WTC11 (cell line): ENCODE measurements around the gene INMT. TPM values are rescaled to one million over a fixed set of nuclear protein-coding genes. Genes with fewer than 3 reads are reported as not detected.

Source experiments
- ATAC-seq: fragments of 200-7000 bp; cut with Tn5 transposase; 2 replicates; pipeline ENCODE4 v1.10.0; 2021; ENCODE audit warnings: mild to moderate bottlenecking, moderate library complexity
- CTCF ChIA-PET: fragments of 300-600 bp; sonication (Branson Sonifier 250); formaldehyde crosslinking; loops from one replicate; lab custom pipeline; 2021; ENCODE audit warnings: antibody characterized with exemption; lab: Charles Lee
- POLR2A ChIA-PET: fragments of 350-600 bp; sonication (Branson Sonifier 250); formaldehyde crosslinking; loops from one replicate; lab custom pipeline; 2021; ENCODE audit warnings: antibody characterized with exemption; lab: Charles Lee
- DNase-seq: peaks from one replicate; pipeline ENCODE4 v3.0.0; 2021; ENCODE audit warnings: low spot score
- H3K27ac Mint-ChIP-seq: 2 replicates; pipeline ENCODE4 v1.8.0; 2021; ENCODE audit warnings: mixed read lengths
- H3K27me3 Mint-ChIP-seq: 2 replicates; pipeline ENCODE4 v1.8.0; 2021; ENCODE audit warnings: low read depth, mild to moderate bottlenecking, moderate library complexity, mixed read lengths
- H3K36me3 Mint-ChIP-seq: 2 replicates; pipeline ENCODE4 v1.8.0; 2021; ENCODE audit warnings: mixed read lengths
- H3K4me1 Mint-ChIP-seq: 2 replicates; pipeline ENCODE4 v1.8.0; 2022; ENCODE audit warnings: mixed read lengths
- H3K4me3 Mint-ChIP-seq: 2 replicates; pipeline ENCODE4 v1.8.0; 2021; ENCODE audit warnings: mild to moderate bottlenecking, moderate library complexity, mixed read lengths
- H3K9me3 Mint-ChIP-seq: 2 replicates; pipeline ENCODE4 v1.8.0; 2021; ENCODE audit warnings: mixed read lengths
- CREB1 ChIP-seq: sonication (generic); formaldehyde crosslinking; IDR thresholded peaks from 2 replicates; pipeline ENCODE4 v1.8.0; 2023; ENCODE audit warnings: mild to moderate bottlenecking, missing genetic modification reagents
- CREM ChIP-seq: sonication (generic); formaldehyde crosslinking; IDR thresholded peaks from 2 replicates; pipeline ENCODE4 v1.8.1; 2022; ENCODE audit warnings: mild to moderate bottlenecking, missing genetic modification reagents, moderate library complexity
- ETV6 ChIP-seq: sonication (generic); formaldehyde crosslinking; IDR thresholded peaks from 2 replicates; pipeline ENCODE4 v1.8.1; 2022; ENCODE audit warnings: mild to moderate bottlenecking, missing genetic modification reagents
- GRHL2 ChIP-seq: fragments of 250-450 bp; sonication (Bioruptor Pico); IDR thresholded peaks from 2 replicates; pipeline ENCODE4 v1.8.0; 2022; ENCODE audit warnings: mild to moderate bottlenecking, moderate library complexity; ENCODE audit not compliant: insufficient replicate concordance, severe bottlenecking
- JAZF1 ChIP-seq: fragments of 250-450 bp; sonication (Bioruptor Pico); IDR thresholded peaks from 2 replicates; pipeline ENCODE4 v1.9.0; 2021; ENCODE audit warnings: moderate library complexity, mild to moderate bottlenecking, inconsistent platforms
- JUN ChIP-seq: sonication (generic); formaldehyde crosslinking; IDR thresholded peaks from 2 replicates; pipeline ENCODE4 v1.8.0; 2023; ENCODE audit warnings: mild to moderate bottlenecking, missing genetic modification reagents
- NR2C2 ChIP-seq: sonication (generic); formaldehyde crosslinking; IDR thresholded peaks from 2 replicates; pipeline ENCODE4 v1.8.0; 2022; ENCODE audit warnings: mild to moderate bottlenecking, missing genetic modification reagents
- SMAD4 ChIP-seq: sonication (generic); formaldehyde crosslinking; IDR thresholded peaks from 2 replicates; pipeline ENCODE4 v1.8.0; 2022; ENCODE audit warnings: mild to moderate bottlenecking, missing genetic modification reagents
- SP1 ChIP-seq: sonication (generic); formaldehyde crosslinking; conservative IDR thresholded peaks from 2 replicates; pipeline ENCODE4 v1.8.1; 2022; ENCODE audit warnings: missing genetic modification reagents
- TP53 ChIP-seq: sonication (generic); formaldehyde crosslinking; IDR thresholded peaks from 2 replicates; pipeline ENCODE4 v1.8.1; 2023; ENCODE audit warnings: mild to moderate bottlenecking, missing genetic modification reagents
- total RNA-seq: library from RNA; stranded (reverse); gene quantifications from 3 replicates; pipeline ENCODE4 v1.2.3, GENCODE V29; 2021
- TF ChIP-seq, protein P1 (sequence below): sonication (generic); formaldehyde crosslinking; IDR thresholded peaks from 2 replicates; pipeline ENCODE4 v1.8.0; 2022; ENCODE audit warnings: missing genetic modification reagents
- TF ChIP-seq, protein P2 (sequence below): sonication (generic); formaldehyde crosslinking; IDR thresholded peaks from 2 replicates; pipeline ENCODE4 v1.8.1; 2023; ENCODE audit warnings: mild to moderate bottlenecking, missing genetic modification reagents
- TF ChIP-seq, protein P3 (sequence below): sonication (generic); formaldehyde crosslinking; IDR thresholded peaks from 2 replicates; pipeline ENCODE4 v1.8.1; 2022; ENCODE audit warnings: low read depth, missing genetic modification reagents, borderline replicate concordance

The INMT gene
- total RNA-seq, 1 experiment from 2014 or later = 3.5 TPM

DNA sequence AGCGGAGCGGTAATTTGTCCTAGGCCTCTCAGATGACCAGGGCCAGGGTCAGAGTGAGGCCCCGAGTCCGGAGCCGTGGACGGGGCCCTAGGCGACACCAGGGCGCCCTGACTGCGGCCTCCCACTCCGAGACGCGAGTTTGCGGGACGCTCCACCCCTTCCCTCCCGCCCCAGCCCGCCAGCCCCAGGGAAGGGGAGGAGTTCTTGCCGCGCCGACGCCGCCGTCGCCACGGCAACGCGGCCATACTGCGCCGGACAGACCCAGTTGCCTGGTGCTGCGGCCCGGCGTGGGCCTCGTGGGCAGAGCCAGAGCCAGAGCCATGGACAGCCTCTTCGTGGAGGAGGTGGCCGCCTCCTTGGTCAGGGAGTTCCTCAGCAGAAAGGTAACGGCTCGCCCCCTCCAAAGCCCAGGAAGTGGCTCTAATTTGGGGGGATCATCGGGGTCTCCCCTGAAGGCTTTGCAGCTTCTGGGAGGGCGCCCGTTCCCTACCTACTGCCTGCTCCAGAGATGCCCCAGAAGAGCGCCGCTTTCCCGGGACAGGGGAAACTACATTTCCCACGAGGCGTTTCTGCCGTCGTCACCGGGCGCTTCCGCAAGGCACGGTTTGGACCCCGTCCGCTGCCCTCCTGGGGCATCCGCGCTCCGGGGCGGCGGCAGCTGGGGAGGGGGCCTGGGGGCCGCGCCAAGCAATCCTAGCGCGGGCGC is 19.4 kb downstream of the INMT start, which contains the start of gene MINDY4 (continued):
- TF ChIP-seq, protein P1, sequence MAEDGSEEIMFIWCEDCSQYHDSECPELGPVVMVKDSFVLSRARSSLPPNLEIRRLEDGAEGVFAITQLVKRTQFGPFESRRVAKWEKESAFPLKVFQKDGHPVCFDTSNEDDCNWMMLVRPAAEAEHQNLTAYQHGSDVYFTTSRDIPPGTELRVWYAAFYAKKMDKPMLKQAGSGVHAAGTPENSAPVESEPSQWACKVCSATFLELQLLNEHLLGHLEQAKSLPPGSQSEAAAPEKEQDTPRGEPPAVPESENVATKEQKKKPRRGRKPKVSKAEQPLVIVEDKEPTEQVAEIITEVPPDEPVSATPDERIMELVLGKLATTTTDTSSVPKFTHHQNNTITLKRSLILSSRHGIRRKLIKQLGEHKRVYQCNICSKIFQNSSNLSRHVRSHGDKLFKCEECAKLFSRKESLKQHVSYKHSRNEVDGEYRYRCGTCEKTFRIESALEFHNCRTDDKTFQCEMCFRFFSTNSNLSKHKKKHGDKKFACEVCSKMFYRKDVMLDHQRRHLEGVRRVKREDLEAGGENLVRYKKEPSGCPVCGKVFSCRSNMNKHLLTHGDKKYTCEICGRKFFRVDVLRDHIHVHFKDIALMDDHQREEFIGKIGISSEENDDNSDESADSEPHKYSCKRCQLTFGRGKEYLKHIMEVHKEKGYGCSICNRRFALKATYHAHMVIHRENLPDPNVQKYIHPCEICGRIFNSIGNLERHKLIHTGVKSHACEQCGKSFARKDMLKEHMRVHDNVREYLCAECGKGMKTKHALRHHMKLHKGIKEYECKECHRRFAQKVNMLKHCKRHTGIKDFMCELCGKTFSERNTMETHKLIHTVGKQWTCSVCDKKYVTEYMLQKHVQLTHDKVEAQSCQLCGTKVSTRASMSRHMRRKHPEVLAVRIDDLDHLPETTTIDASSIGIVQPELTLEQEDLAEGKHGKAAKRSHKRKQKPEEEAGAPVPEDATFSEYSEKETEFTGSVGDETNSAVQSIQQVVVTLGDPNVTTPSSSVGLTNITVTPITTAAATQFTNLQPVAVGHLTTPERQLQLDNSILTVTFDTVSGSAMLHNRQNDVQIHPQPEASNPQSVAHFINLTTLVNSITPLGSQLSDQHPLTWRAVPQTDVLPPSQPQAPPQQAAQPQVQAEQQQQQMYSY = peak; percentile 57; the same call in 1 of the 2 replicates
- TF ChIP-seq CREB1 (CRISPR knock-in tag) = no peak
- TF ChIP-seq SP1 (CRISPR knock-in tag) = peak; percentile 45
- TF ChIP-seq, all 79 proteins: peak for 11

DNA sequence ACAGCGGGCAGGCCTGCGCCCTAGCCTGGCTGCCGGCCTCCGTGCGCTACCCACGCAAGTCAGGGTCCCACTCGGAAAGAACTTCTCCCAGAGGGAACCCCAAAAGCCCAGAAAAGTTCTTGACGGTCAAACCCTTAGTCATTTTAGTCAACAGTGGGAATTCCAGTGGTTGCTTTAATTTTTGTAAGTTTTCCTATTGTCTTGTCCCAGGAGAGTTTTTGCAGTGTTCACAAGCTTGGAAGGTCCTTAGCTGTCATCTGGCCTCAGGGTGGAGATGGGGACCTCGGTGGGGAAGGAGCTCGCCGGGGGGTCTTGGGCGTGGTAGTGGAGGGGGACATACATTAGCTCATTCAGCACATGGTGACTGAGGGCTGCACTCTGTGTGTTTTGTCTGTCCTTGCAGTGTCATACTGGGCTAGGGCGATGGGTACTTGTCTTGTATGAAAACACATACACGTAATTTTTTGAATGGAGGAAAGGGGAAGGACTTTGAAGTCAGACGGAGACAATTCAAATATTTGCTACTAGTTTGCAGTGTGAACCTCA is 20.0 kb downstream of the INMT start:
- peak overlapping the region; percentile 79 for H3K4me3 Mint-ChIP-seq
- no peaks in the 10 kb centered on the region for H3K9me3 Mint-ChIP-seq
- peaks cover 4% of the 10 kb centered on the region for H3K4me1 Mint-ChIP-seq
- CTCF ChIA-PET = interaction anchor here (1.0 to 2.0 kb wide), 4 partner anchors 12 to 166 kb away, joined by 3 to 10 read pairs (median 5); no protein-coding TSS in a partner anchor
- peaks cover 8% of the 10 kb centered on the region; the same call in 1 of the 2 replicates for H3K27me3 Mint-ChIP-seq
- TF ChIP-seq ETV6 (CRISPR knock-in tag) (no peak), CREM (CRISPR knock-in tag) (0 out of 2 replicates have a peak, but pooled peaks have one; percentile 8), SMAD4 (CRISPR knock-in tag) (no peak)
- TF ChIP-seq, protein P2, sequence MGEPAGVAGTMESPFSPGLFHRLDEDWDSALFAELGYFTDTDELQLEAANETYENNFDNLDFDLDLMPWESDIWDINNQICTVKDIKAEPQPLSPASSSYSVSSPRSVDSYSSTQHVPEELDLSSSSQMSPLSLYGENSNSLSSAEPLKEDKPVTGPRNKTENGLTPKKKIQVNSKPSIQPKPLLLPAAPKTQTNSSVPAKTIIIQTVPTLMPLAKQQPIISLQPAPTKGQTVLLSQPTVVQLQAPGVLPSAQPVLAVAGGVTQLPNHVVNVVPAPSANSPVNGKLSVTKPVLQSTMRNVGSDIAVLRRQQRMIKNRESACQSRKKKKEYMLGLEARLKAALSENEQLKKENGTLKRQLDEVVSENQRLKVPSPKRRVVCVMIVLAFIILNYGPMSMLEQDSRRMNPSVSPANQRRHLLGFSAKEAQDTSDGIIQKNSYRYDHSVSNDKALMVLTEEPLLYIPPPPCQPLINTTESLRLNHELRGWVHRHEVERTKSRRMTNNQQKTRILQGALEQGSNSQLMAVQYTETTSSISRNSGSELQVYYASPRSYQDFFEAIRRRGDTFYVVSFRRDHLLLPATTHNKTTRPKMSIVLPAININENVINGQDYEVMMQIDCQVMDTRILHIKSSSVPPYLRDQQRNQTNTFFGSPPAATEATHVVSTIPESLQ (CRISPR knock-in tag) = no peak
- TF ChIP-seq, protein P3, sequence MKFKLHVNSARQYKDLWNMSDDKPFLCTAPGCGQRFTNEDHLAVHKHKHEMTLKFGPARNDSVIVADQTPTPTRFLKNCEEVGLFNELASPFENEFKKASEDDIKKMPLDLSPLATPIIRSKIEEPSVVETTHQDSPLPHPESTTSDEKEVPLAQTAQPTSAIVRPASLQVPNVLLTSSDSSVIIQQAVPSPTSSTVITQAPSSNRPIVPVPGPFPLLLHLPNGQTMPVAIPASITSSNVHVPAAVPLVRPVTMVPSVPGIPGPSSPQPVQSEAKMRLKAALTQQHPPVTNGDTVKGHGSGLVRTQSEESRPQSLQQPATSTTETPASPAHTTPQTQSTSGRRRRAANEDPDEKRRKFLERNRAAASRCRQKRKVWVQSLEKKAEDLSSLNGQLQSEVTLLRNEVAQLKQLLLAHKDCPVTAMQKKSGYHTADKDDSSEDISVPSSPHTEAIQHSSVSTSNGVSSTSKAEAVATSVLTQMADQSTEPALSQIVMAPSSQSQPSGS (CRISPR knock-in tag) = no peak
- ATAC-seq (no peak), DNase-seq (no peak)
- no peaks in the 10 kb centered on the region for H3K36me3 Mint-ChIP-seq
- no peak overlapping the region for H3K27ac Mint-ChIP-seq
- POLR2A ChIA-PET = no interaction called here

- peaks cover 7% of the 10 kb centered on the region; the same call in 1 of the 2 replicates for H3K27me3 Mint-ChIP-seq
- ChIA-PET POLR2A (no interaction called here), CTCF (interaction anchor here (1.0 to 2.0 kb wide), 2 partner anchors 91 to 165 kb away, joined by 3 to 7 read pairs; partner anchors contain the start of gene CRHR2)
- ATAC-seq = no peak
- no peaks in the 10 kb centered on the region for H3K9me3 Mint-ChIP-seq
- H3K36me3 Mint-ChIP-seq = no peaks in the 10 kb centered on the region
- no peak for DNase-seq
- H3K27ac Mint-ChIP-seq = no peak overlapping the region
- H3K4me3 Mint-ChIP-seq = no peak overlapping the region
- H3K4me1 Mint-ChIP-seq = peaks cover 4% of the 10 kb centered on the region
- TF ChIP-seq JAZF1 (CRISPR knock-in tag) (no peak), TP53 (CRISPR knock-in tag) (no peak), NR2C2 (no peak), GRHL2 (CRISPR knock-in tag) (no peak), JUN (CRISPR knock-in tag) (no peak)
These were observed 21.0 kb downstream of the INMT start for GRCh38 chr7:30772984-30773383.
